Testis (tissue), 2 donors: Measurements from ENCODE around the gene HPCA.

Experiments
- CTCF ChIP-seq, 3 experiments: fragments of 450-650 bp in 2 of 3; fragments of 200-600 bp in 1 of 3; sonication (generic) in 1 of 3; IDR thresholded peaks; one replicate each; pipeline ENCODE4 v1.5.1; 2016 to 2019; ENCODE audit warnings: antibody characterized with exemption in 3 of 3, mild to moderate bottlenecking in 2 of 3, moderate library complexity in 1 of 3
- POLR2A ChIP-seq: fragments of 450-650 bp; IDR thresholded peaks from one replicate; pipeline ENCODE4 v1.6.1; 2017; ENCODE audit warnings: antibody characterized with exemption, mild to moderate bottlenecking, moderate library complexity

- TF ChIP-seq CTCF (IDR thresholded peaks at IDR 0.05) (no peak), POLR2A (no peak)
These were observed 16.2 kb downstream of the HPCA start for GRCh38 chr1:32902535-32902920.
